GM19099 (cell line): ENCODE data around the gene ARHGAP19.
A peak's percentile ranks its signal among the peaks of the same experiment; 100 is the strongest.

Experiments
- POLR2A ChIP-seq: IDR thresholded peaks from 3 replicates; pipeline ENCODE4 v1.6.1; 2011; ENCODE audit warnings: low read depth; ENCODE audit not compliant: insufficient read length; ENCODE audit errors: extremely low read depth

Gene ARHGAP19

DNA sequence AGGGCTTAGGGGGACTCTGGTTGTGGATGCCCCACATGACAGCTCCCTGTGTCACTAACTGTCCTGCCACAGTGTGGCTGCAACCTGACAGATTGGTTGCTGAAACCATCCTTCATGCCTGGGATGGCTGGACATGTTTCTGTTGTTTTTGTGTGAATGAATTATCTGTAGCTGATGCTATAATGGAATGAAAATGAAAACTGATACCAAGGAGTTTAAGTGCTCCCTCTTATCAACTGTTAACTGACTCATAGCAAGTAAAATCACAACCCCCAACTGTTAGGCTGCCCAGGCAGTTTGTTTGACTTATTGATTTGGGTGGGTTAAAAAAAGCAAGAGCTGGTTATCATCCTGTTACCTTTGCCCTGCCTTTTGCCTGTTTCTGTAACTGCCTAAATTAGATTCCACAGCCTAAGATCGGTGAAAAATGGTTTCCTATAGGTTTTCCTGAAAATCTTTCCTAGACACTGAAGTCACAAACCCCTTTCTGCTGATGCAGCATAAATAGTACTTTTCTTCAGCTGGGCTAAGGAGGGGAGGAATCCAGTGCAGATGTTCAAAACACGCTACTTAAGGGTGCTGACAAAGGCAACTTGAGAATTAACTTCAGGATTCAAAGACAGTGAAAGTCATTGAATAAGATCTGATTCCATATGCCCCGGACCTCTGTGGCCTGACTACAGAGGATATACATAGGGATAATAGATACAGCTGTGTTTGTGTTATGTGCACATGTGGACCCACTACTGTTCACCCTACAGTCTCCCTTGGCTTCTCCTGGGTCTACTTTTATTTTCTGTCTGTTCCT, 36.4 kb upstream of the ARHGAP19 start:
- TF ChIP-seq POLR2A = no peak

DNA sequence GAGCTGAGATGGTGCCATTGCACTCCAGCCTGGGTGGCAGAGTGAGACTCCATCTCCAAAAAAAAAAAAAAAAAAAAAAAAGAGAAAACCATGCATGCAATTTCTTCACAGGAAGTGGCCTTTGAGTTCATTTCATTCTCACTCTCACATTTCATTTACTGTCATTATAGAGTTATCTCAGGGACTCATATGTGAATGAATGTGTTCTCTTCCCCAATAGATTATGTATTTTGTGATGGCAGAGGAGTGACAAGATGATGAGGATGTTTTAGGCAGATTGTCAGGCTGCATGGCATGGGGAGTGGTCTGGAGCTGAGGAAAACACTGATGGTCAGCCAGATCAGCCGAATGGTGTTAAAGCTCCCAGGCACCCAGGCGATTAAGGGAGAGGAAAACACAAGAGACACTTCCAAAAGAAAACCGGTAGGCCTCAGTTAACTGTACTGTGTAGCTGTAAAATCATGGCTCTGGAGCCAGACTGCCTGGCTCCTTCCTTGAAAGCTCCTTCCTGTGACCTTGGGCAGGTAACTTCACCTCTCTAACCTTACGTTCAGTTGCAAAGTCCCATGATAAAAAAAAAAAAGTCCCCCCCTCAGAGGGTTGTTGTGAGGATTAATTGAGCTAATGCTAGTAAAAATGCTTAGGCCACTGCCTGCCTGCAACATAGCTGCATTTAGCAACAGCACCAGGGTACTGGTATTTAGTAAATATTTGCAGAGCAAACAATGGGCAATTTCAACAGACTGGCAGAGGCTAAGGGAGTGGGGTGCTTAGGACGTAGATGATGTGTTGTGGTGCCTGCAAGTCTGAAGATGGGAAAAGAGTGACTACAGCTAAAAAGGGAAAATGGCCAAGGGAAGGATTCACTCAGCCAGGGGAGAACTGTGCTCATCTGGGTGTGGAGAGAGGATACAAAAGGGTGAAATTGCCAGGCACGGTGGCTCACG, 35.2 kb upstream of the ARHGAP19 start:
- no peak for TF ChIP-seq POLR2A

DNA sequence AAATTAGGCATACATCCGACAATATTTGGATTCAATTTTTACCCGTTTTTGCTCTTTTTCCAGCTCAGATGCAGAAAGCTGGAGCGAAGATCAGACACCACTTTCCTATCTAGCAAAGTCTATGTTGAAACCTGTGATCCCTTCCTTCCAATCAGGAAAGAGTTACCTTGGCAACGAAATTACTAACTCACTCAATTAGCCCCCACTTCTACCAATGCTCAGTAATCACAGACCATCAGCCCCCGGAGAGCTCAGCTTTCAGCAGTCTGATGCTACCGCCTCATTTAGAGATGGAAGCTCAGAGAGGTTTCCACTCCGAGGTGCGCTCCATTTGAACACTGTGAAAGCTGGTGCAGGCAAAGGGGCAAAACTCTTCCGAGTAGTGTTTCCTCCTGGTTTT, 33.3 kb upstream of the ARHGAP19 start:
- TF ChIP-seq POLR2A = no peak

DNA sequence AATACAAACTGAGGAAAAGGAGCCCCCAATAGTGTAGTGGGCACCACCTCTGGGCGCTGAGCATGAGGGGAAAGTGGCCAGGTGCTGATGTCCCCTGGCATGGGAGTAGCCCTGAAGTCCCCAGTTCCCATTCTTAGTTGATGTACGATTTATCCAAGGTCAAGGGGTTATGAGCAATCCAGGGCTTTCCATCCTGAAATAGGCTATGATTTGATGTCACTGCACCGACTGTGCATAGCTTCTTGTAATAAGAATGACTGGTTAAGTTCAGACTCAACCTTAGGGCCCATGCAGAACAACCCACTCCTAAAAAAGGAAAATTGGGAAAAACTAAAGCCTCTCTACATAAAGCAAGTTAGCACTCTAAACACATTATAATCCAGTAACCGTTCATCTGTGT, 31.1 kb upstream of the ARHGAP19 start:
- TF ChIP-seq POLR2A = no peak

DNA sequence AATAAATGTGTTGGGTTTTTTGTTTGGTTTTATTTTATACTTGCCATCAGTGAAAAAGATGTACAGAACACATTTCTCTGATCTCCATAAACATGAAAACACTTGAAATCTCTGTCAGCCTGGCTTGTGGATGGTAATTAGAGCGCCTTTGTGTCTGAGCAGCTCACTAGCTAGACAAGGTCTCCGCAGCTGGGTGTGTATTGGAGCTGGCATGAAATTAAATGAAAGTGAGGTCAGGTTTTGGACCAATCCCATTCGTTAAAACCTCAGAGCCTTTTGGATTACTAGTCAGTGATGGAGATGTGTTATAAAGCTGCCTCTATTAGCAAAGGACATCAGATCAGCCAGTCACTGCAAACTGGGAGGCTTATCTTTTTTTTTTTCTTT, 29.4 kb upstream of the ARHGAP19 start:
- TF ChIP-seq POLR2A = no peak

DNA sequence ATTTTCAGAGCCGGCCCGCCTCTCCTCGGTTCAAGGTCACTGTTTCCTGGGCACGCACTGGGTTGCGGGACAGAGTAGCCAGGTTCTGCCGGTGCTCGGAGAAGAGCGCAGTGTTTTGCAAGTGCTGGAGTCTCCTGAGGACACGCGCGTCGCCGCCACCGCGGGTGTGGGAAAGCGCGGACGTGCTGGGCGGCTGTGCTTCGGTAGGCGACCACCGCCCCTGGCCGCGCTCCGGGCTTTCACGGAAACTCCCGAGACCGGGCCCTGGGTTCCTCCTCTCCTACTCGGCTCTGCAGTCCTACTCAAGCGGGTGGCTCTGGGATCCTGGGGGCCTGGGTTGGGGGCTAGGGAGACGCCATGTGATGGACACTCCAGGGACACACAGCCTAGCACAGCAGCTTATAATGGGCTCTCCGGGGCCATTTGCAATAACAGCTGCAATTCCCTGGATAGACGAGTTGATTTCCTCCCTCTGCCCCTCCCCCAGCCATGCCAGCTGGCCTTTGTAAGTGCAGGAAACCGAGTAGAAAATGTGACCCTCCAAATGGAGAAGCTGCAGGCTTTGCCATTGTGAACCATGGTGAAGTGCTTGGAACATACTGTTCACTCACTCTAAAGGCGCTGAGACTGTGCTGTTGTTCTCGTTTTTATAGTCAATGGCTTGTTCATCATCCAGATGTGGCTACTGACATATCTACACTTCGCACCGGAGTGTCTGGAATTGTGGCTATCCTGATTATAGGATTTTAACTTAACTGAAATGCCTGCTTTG, 28.8 kb upstream of the ARHGAP19 start:
- TF ChIP-seq POLR2A = no peak

DNA sequence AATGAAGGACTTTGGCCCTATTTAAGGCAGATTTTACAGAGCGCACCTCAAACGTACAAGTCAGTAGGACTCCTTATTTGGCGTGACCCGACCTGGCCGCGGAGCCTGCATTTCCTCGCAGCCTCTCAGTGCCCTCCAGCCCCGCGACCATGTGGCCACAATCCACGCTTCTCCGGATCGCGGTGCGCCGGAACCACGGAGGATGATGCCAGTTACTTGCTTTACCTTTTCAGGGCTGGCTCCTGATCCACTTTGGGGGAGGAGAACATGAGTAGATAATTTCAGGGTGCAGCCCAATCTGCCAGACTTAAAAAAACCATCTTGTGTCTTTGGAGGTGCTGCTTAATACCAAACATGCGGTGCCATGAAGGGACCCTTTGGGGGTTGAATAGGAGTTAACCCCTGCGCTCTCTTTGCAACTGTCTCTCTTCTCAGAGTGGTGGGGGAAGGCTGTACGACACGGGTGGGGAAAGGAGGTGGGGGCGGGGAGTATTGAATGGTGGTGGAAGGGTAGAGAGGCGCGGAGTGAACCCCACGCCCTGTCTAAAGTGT, 28.1 kb upstream of the ARHGAP19 start:
- TF ChIP-seq POLR2A = no peak

DNA sequence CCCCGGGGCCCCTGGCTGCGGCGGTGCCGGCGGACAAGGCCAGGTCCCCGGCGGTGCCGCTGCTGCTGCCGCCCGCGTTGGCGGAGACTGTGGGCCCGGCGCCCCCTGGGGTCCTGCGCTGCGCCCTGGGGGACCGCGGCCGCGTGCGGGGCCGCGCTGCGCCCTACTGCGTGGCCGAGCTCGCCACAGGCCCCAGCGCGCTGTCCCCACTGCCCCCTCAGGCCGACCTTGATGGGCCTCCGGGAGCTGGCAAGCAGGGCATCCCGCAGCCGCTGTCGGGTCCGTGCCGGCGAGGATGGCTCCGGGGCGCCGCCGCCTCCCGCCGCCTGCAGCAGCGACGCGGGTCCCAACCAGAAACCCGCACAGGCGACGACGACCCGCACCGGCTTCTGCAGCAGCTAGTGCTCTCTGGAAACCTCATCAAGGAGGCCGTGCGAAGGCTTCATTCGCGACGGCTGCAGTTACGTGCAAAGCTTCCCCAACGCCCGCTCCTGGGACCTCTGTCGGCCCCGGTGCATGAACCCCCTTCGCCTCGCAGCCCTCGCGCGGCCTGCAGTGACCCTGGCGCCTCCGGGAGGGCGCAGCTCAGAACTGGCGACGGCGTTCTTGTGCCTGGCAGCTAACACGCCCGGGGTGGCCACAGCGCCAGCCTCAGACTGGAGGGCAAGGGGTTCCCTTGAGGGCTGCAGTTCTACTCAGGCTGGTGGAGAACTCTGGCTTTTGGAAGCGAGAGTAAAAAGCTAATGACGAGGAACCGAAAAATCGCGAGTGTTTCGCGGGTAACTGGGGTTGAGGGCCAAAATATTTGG, 27.4 kb upstream of the ARHGAP19 start:
- no peak for TF ChIP-seq POLR2A

DNA sequence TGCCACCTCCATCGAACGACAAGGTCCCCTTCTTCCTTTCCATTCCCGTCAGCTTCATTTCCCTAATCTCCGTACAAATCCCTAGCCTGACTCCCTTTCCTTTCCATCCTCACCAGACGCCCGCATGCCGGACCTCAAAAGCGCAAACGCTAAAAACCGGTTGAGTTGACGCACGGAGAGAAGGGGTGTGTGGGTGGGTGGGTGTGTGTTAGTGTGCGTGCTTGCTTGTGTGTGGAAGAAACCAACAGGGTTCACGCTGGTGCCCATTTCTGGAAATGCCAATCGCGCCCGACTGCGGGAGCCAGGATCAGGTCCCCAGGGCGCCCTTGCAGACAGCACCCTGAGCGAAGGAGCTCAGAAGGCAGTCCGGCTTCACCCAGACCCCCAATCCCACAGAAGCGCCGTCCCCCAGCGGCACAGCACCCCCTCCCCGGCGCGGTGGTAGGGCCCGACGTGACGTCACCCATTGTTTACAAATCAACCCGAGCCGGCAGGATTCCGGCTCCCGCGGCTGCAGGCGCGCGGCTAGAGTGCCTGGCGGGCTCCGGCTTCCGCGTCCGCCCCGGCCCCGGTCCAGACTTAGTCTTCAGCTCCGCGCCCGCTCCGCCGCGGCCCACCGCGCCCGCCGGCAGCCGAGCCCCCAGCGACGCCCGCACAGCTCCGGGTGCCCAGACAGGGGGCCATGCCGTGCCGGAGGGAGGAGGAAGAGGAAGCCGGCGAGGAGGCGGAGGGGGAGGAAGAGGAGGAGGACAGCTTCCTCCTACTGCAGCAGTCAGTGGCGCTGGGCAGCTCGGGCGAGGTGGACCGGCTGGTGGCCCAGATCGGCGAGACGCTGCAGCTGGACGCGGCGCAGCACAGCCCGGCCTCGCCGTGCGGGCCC, 26.6 kb upstream of the ARHGAP19 start, which contains the start of gene FRAT1:
FRAT1 (plus strand) TSS at position 500 of the 880 bp plus-strand sequence; CDS start at position 683, 183 bp downstream.
- TF ChIP-seq POLR2A = peak; percentile 56

DNA sequence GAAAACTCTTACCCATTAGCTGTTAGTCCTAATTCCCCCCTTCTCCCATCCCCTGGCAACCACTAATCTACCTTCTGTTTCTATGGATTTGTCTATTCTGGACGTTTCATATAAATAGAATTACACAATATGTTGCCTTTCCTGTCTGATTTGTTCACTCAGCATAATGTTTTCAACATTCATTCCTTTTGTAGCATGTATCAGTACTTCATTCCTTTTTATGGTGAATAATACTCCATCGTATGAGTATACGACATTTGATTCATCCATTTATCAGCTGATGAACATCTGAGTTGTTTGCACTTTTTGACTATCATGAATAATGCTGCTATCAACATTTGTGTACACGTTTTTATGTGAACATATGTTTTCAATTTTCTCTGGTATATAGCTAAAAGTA, 22.2 kb upstream of the ARHGAP19 start:
- no peak for TF ChIP-seq POLR2A

DNA sequence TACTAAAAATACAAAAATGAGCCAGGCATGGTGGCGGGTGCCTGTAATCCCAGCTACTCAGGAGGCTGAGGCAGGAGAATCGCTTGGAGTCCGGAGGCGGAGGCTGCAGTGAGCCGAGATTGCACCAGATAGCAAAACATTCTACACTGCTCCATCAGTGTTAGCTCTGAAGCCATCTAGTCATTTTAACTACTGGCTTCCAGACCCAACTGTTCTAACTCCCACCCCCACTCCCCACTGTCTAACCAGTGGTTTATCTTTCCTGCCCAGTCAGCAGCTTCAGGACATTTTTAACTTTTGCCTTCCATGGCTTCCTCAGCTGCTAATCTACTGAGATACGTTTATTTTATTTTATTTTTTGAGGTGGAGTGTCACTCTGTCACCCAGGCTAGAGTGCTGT, 20.5 kb upstream of the ARHGAP19 start:
- no peak for TF ChIP-seq POLR2A

DNA sequence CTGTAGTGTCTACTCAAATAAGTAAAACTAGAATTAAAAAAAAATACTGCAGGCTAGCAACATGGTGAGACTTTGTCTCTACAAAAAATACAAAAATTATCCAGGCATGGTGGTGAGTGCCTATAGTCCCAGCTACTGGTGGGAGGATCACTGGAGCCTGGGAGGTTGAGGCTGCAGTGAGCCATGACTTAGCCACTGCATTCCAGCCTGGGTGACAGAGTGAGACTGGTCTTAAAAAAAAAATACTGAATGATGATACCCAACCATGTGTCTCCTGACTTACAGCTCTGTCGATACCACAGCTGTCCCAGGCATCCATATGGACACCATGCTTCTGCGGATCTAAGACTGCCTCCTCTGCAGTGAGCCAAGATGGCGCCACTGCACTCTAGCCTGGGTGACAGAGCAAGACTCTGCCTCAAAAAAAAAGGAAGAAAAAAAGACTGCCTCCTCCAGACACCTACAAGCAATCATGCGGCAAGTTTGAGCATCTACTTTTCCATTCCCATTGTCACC, 18.7 kb upstream of the ARHGAP19 start:
- no peak for TF ChIP-seq POLR2A
